Stimulated activated CD8-positive, alpha-beta memory T cell treated with anti-CD3 and anti-CD28 coated beads, Interleukin-12 subunit alpha, Interleukin-12 subunit beta, amount 100 ng/mL, for 4 hours (primary cell): Measurements from ENCODE around the gene MBTPS1.

ENCODE experiments used
- DNase-seq: peaks from one replicate; pipeline ENCODE4 v3.0.0-alpha.2; 2020; ENCODE audit warnings: low read depth

The MBTPS1 gene

GRCh38 chr16:84034516-84034915, 82.2 kb downstream of the MBTPS1 start:
- no peak for DNase-seq

- no peak for DNase-seq
These were observed 83.2 kb downstream of the MBTPS1 start for GRCh38 chr16:84033251-84034195.

GRCh38 chr16:84032458-84033178, 84.1 kb downstream of the MBTPS1 start:
- DNase-seq, result no peak

- no peak for DNase-seq
These were observed 85.2 kb downstream of the MBTPS1 start for GRCh38 chr16:84031556-84031955.

- no peak for DNase-seq
These were observed 87.3 kb downstream of the MBTPS1 start for GRCh38 chr16:84029297-84030047.

- no peak for DNase-seq
These were observed 89.1 kb downstream of the MBTPS1 start for GRCh38 chr16:84027625-84028024.

- DNase-seq, result no peak
These were observed 90.1 kb downstream of the MBTPS1 start for GRCh38 chr16:84026606-84027005.

- no peak for DNase-seq
These were observed 91.9 kb downstream of the MBTPS1 start for GRCh38 chr16:84024854-84025253.

GRCh38 chr16:84022644-84023043, 94.1 kb downstream of the MBTPS1 start:
- DNase-seq, result no peak

- DNase-seq, result no peak
These were observed 95.3 kb downstream of the MBTPS1 start for GRCh38 chr16:84021488-84021887.

- no peak for DNase-seq
These were observed 96.4 kb downstream of the MBTPS1 start for GRCh38 chr16:84020353-84020752.

GRCh38 chr16:84018710-84019109, 98.0 kb downstream of the MBTPS1 start:
- DNase-seq, result no peak

- DNase-seq, result no peak
These were observed 100.3 kb downstream of the MBTPS1 start for GRCh38 chr16:84016477-84016876.

GRCh38 chr16:84015399-84015798, 101.3 kb downstream of the MBTPS1 start:
- no peak for DNase-seq

- DNase-seq, result no peak
These were observed 102.0 kb downstream of the MBTPS1 start for GRCh38 chr16:84014570-84015327.

- DNase-seq, result no peak
These were observed 102.8 kb downstream of the MBTPS1 start for GRCh38 chr16:84013787-84014569.

- DNase-seq, result no peak
These were observed 107.5 kb downstream of the MBTPS1 start for GRCh38 chr16:84009282-84009681.

GRCh38 chr16:84007965-84008364, 108.8 kb downstream of the MBTPS1 start:
- no peak for DNase-seq

- no peak for DNase-seq
These were observed 109.2 kb downstream of the MBTPS1 start for GRCh38 chr16:84007520-84007919.

GRCh38 chr16:84005391-84005790, 111.4 kb downstream of the MBTPS1 start:
- DNase-seq, result no peak

GRCh38 chr16:84004442-84004841, 112.3 kb downstream of the MBTPS1 start:
- no peak for DNase-seq
